ENCODE measurements around the gene DIPK1B. TPM values are rescaled to one million over a fixed set of nuclear protein-coding genes. Genes with fewer than 3 reads are reported as not detected.
"Not testable (repeated sequence)": the region's sequence is repeated elsewhere in the genome, so short reads cannot be mapped to it uniquely, and the experiment has no call there.

Gene DIPK1B
- total RNA-seq, 6 experiments from 2014 or later, result not detected

- no peak overlapping the region for H3K4me3 Mint-ChIP-seq
- H3K27ac Mint-ChIP-seq, result no peak overlapping the region
- H3K27me3 Mint-ChIP-seq (ENCODE audit: insufficient read depth), result peaks cover 3% of the 10 kb centered on the region
- peaks cover 19% of the 10 kb centered on the region for H3K9me3 Mint-ChIP-seq
- DNase-seq, result no peak
- H3K36me3 Mint-ChIP-seq (ENCODE audit: low read depth), result peaks cover 11% of the 10 kb centered on the region
- H3K4me1 Mint-ChIP-seq (ENCODE audit: low read depth), result 0 out of 2 replicates have a peak, but pooled peaks cover 6% of the 10 kb centered on the region
- TF ChIP-seq, protein P1, sequence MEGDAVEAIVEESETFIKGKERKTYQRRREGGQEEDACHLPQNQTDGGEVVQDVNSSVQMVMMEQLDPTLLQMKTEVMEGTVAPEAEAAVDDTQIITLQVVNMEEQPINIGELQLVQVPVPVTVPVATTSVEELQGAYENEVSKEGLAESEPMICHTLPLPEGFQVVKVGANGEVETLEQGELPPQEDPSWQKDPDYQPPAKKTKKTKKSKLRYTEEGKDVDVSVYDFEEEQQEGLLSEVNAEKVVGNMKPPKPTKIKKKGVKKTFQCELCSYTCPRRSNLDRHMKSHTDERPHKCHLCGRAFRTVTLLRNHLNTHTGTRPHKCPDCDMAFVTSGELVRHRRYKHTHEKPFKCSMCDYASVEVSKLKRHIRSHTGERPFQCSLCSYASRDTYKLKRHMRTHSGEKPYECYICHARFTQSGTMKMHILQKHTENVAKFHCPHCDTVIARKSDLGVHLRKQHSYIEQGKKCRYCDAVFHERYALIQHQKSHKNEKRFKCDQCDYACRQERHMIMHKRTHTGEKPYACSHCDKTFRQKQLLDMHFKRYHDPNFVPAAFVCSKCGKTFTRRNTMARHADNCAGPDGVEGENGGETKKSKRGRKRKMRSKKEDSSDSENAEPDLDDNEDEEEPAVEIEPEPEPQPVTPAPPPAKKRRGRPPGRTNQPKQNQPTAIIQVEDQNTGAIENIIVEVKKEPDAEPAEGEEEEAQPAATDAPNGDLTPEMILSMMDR (IDR thresholded peaks at IDR 0.05), result no peak
These were observed 46.6 kb downstream of the DIPK1B start for GRCh38 chr9:136759001-136759400.

DNA sequence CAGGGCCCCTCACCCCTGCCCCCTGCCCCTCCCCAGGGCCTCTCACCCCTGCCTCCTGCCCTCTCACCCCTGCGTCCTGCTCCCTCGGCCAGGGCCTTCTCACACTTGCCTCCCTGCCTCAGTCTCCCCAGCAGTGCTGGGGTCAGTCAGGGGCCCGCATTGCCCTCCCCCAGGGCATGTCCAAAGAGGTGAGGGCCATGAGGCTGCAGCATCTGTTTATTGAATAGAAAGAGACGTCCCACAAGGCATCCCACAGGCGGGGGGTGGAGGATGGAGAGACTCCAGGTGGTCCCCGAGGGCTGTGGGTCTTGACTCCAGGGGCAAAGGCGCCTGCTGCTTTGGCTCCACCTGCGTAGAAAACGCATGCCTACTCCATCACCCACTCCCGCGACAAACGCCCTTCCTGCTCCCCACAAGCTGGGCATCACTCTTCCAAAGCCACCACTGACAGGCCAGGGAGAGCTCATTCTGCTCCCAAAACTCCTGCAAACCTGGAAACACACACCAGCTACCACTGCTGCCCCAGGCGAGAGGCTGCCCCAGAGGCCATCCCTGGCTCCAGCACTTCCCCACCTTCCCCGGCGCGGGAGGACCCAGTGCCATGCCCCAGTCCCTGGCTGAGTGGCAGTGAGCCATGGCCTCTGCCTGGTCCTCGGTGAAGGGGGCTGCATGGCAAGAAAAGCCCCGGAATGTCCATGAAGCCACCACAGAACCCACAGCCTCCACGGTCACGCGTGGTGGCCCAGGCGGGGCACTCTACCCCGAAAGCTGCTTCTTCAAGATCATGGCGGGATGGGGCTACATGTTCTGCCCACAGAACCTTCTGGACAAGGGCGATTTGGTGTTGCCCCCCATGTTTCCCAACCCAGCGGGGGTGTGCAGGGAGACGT lies 47.3 kb downstream of the DIPK1B start:
- Mint-ChIP-seq H3K36me3 (ENCODE audit: low read depth) (peaks cover 11% of the 10 kb centered on the region), H3K27me3 (ENCODE audit: insufficient read depth) (peaks cover 3% of the 10 kb centered on the region), H3K4me3 (no peak overlapping the region), H3K4me1 (ENCODE audit: low read depth) (0 out of 2 replicates have a peak, but pooled peaks cover 6% of the 10 kb centered on the region), H3K27ac (no peak overlapping the region), H3K9me3 (peaks cover 19% of the 10 kb centered on the region)
- TF ChIP-seq, protein P1 (IDR thresholded peaks at IDR 0.05), result no peak
- no peak for DNase-seq

- TF ChIP-seq, protein P1 (IDR thresholded peaks at IDR 0.05), result no peak
- Mint-ChIP-seq H3K27me3 (ENCODE audit: insufficient read depth) (peaks cover 4% of the 10 kb centered on the region), H3K27ac (no peak overlapping the region), H3K9me3 (peaks cover 17% of the 10 kb centered on the region), H3K4me1 (ENCODE audit: low read depth) (0 out of 2 replicates have a peak, but pooled peaks cover 6% of the 10 kb centered on the region), H3K4me3 (no peak overlapping the region), H3K36me3 (ENCODE audit: low read depth) (peaks cover 9% of the 10 kb centered on the region)
- DNase-seq, result no peak
These were observed 48.1 kb downstream of the DIPK1B start for GRCh38 chr9:136760424-136760823.

DNA sequence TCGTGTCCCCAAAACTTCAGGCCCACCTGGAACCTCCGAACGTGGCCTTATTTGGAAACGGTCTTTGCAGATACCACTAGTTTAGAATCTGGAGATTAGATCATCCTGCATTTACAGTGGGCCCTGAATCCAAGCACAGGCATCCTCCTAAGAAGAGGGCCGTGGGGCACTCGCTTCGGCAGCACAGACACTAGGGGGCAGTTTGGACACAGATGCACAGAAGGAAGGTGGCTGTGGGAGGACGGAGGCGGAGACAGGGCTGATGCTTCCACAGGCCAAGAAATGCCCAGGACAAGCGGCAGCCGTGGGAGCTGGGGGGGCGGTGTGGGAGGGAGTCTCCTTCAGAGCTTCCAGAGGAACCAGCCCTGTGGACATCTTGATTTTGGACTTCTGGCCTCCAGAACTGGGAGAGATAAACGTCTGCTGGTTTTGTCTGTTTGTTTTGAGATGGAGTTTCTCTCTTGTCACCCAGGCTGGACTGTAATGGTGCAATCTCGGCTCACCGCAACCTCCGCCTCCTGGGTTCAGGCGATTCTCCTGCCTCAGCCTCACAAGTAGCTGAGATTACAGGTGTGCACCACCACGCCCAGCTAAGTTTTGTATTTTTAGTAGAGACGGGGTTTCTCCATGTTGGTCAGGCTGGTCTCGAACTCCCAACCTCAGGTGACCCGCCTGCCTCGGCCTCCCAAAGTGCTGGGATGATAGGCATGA lies 48.6 kb downstream of the DIPK1B start:
- TF ChIP-seq, protein P1 (IDR thresholded peaks at IDR 0.05), result peak; percentile 75
- peaks cover 11% of the 10 kb centered on the region for H3K9me3 Mint-ChIP-seq
- H3K4me3 Mint-ChIP-seq; H3K36me3 Mint-ChIP-seq (ENCODE audit: low read depth); H3K27ac Mint-ChIP-seq; H3K27me3 Mint-ChIP-seq (ENCODE audit: insufficient read depth); H3K4me1 Mint-ChIP-seq (ENCODE audit: low read depth): not testable (repeated sequence)
- peak; percentile 70 for DNase-seq

DNA sequence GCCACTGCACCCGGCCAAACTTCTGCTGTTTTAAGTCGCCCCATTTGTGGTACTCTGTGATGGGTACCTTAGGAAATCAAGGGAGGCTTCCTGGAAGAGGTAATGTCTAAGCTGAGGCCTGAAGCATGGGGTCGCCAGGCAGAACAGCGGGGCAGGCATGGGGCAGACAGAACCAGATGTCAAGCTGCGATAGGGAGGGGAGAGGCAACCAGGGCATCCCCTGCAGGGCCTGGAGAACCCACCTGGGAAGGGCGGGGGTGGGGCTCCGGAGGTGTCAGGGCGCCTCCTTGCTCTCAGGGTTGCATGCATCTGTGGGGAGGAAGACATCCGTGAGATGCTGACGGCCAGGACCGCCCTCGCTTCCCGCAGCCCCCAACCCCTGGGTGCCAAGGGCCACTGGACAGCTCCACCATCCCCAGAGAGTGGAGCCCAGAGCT lies 49.2 kb downstream of the DIPK1B start:
- DNase-seq, result no peak
- Mint-ChIP-seq H3K4me1 (ENCODE audit: low read depth) (0 out of 2 replicates have a peak, but pooled peaks cover 6% of the 10 kb centered on the region), H3K27ac (no peak overlapping the region), H3K4me3 (no peak overlapping the region), H3K9me3 (peaks cover 5% of the 10 kb centered on the region; the same call in 1 of the 2 replicates), H3K27me3 (ENCODE audit: insufficient read depth) (peaks cover 6% of the 10 kb centered on the region), H3K36me3 (ENCODE audit: low read depth) (no peaks in the 10 kb centered on the region)
- TF ChIP-seq, protein P1 (IDR thresholded peaks at IDR 0.05), result no peak
